HG02970 (cell line): ENCODE data around the gene ORC6.

Experiments used
- ATAC-seq: cut with Tn5 transposase; IDR thresholded peaks from one replicate; pipeline ENCODE4 v1.9.1; 2021; ENCODE audit warnings: mild to moderate bottlenecking, moderate library complexity, moderate number of reproducible peaks; ENCODE audit not compliant: unreplicated experiment, low FRiP score

Gene ORC6

DNA sequence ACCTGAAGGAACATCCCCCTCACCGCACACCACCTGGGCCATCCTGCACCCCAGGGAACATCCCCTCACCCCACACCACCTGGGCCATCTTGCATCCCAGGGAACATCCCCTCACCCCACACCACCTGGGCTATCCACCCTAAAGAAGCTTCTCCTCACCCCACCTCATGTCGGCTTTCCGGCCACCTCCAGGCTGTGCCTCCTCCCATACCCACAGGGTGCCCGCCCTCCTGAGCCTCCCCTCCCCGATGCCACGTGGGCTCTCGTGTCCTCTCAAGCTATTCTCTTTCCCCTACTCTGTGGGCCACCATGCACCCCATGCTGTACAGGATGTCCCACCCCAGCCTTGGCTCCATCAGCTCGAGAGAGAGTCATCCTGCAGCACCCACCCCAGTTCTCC lies 40.7 kb downstream of the ORC6 start:
- no peak for ATAC-seq

- no peak for ATAC-seq
Measured at GRCh38 chr16:46730801-46731690, 41.6 kb downstream of the ORC6 start.

- ATAC-seq: no peak
Measured at GRCh38 chr16:46731691-46732555, 42.5 kb downstream of the ORC6 start.

- ATAC-seq: no peak
Measured at GRCh38 chr16:46732561-46732960, 43.1 kb downstream of the ORC6 start.

GRCh38 chr16:46733319-46733830 lies 43.9 kb downstream of the ORC6 start:
- ATAC-seq: no peak

- no peak for ATAC-seq
Measured at GRCh38 chr16:46736695-46737094, 47.2 kb downstream of the ORC6 start.

GRCh38 chr16:46737621-46738214 lies 48.3 kb downstream of the ORC6 start:
- no peak for ATAC-seq

- no peak for ATAC-seq
Measured at GRCh38 chr16:46739934-46740333, 50.5 kb downstream of the ORC6 start.

- no peak for ATAC-seq
Measured at GRCh38 chr16:46743232-46743719, 53.8 kb downstream of the ORC6 start.

- ATAC-seq: no peak
Measured at GRCh38 chr16:46745617-46746016, 56.2 kb downstream of the ORC6 start.

DNA sequence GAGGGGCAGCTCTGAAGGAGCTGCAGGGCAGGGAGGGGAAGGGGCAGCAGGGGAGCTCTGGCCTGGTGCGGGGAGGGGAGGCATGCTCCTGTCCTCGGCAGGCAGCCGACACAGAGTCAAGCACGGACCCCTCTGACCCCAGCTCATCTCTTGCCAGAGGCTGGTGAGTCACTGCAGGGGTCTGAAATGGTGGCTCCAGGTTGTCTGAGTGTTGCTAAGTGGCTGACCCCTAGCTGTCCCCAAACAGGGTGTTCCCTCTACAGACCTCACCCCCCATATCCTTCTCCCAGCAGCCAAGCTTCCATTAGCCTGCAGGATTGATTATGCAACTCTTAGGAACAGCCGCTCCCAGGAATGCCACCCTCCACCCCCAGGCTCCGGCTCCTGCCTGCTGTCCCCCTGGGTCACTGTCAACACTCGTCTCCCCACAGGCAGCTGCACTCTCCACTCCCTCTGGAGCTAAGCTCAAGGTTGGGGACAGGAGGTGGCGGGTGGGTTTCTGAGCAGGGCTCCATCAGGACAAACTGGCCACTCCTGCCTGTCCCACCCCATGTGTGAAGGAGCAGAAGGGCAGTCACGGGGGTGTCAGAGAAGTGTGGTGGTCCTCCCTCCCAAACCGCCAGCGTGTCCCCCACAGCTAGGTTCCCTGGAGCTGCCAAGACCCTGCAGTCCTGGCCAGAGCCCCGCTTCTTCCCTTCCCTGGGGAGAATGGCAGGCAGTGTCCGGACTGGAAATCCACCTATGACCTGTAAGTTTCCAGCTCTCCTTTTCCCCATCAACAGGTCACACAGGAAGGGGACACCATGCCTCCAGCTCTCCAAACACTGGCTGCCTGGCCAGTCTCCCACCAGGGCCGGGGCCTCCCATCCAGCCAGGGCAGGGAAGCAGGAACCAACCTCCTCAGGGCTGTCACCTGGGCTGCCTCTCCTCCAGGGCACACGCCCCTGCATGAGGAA lies 57.6 kb downstream of the ORC6 start:
- ATAC-seq: no peak
